Effector memory CD4-positive, alpha-beta T cell (primary cell): ENCODE results near the gene TBX19.

Experiments
- DNase-seq, 3 donors: peaks; one replicate each; pipeline ENCODE4 v3.0.0-alpha.2; 2020
- H3K27ac ChIP-seq: 2 replicates; pipeline ENCODE4 v1.7.0; 2013; ENCODE audit warnings: mild to moderate bottlenecking, low read length, moderate library complexity; ENCODE audit not compliant: insufficient read depth, poor library complexity, severe bottlenecking
- H3K27me3 ChIP-seq: replicated peaks from 2 replicates; pipeline ENCODE4 v1.7.0; 2013; ENCODE audit warnings: mild to moderate bottlenecking, low read length; ENCODE audit not compliant: insufficient read depth, control insufficient read depth, poor library complexity, severe bottlenecking
- H3K36me3 ChIP-seq: 2 replicates; pipeline ENCODE4 v1.7.0; 2013; ENCODE audit warnings: mild to moderate bottlenecking, low read length, moderate library complexity; ENCODE audit not compliant: control insufficient read depth, insufficient read depth
- H3K4me1 ChIP-seq: 2 replicates; pipeline ENCODE4 v1.7.0; 2013; ENCODE audit warnings: low read length, mild to moderate bottlenecking; ENCODE audit not compliant: control insufficient read depth, insufficient read depth, poor library complexity, severe bottlenecking
- H3K4me3 ChIP-seq: 2 replicates; pipeline ENCODE4 v1.7.0; 2013; ENCODE audit warnings: low read length, low read depth, mild to moderate bottlenecking; ENCODE audit not compliant: insufficient read depth, poor library complexity, severe bottlenecking
- H3K9me3 ChIP-seq: 2 replicates; pipeline ENCODE4 v1.7.0; 2013; ENCODE audit warnings: mild to moderate bottlenecking, low read length, moderate library complexity; ENCODE audit not compliant: control insufficient read depth

Gene TBX19

DNA sequence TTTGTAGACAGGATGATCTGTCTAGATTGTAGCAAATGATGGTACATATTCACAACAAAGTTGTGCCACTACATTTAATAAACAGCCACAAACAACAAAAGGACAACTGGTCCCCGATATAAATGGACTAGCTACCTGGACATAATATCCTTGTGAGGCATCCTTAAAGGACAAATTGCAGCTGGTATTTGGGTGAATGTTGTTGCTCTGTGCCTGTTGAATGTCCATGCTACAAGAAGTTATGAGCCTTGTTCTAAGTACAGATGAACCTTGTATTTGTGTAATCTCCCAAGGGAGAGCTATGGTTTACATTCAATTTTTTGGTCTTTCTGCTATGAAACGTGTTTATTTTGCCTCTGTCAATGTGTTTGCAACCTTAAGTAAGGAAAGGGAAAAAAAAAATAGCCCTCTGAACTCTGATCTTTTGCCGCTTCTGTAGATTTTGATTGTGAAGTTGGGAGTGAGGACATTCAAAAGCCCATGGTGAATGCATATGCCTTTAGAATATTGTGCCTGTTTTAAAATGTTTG lies 28.4 kb upstream of the TBX19 start:
- Histone ChIP-seq H3K4me1 (no peaks in the 10 kb centered on the region), H3K27me3 (no peaks in the 10 kb centered on the region), H3K27ac (no peak overlapping the region), H3K36me3 (peaks cover 14% of the 10 kb centered on the region), H3K9me3 (no peaks in the 10 kb centered on the region), H3K4me3 (no peak overlapping the region)
- no peak for DNase-seq

GRCh38 chr1:168256164-168256563 lies 24.5 kb upstream of the TBX19 start:
- no peak for DNase-seq

DNA sequence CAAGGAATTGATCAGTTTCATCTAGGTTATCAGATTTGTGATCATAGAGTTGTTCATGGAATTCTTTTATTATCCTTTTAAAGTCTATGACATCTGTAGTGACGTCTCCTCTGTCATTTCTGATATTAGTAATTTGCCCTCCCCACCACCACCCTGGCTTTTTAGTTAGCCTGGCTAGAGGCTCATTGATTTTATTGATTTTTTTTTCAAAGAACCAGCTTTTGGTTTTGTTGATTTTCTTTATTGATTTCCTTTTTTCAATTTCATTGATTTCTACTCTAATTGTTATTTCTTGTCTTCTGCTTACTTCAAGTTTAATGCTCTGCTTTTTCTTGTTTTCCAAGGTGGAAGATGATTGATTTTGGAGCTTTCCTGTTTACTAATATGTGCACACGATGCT lies 23.3 kb upstream of the TBX19 start:
- Histone ChIP-seq H3K27me3 (no peaks in the 10 kb centered on the region), H3K4me1 (no peaks in the 10 kb centered on the region), H3K4me3 (no peak overlapping the region), H3K9me3 (no peaks in the 10 kb centered on the region), H3K27ac (no peak overlapping the region), H3K36me3 (peaks cover 4% of the 10 kb centered on the region)
- DNase-seq = no peak

More at GRCh38 chr1:168256164-168256563, 24.5 kb upstream of the TBX19 start:
- H3K4me1 ChIP-seq = no peaks in the 10 kb centered on the region
- no peaks in the 10 kb centered on the region for H3K9me3 ChIP-seq
- H3K27ac ChIP-seq = no peak overlapping the region
- no peaks in the 10 kb centered on the region for H3K27me3 ChIP-seq
- H3K36me3 ChIP-seq = peaks cover 4% of the 10 kb centered on the region
- no peak overlapping the region for H3K4me3 ChIP-seq

GRCh38 chr1:168259567-168259966 lies 21.1 kb upstream of the TBX19 start:
- DNase-seq = no peak
- H3K36me3 ChIP-seq = peaks cover 4% of the 10 kb centered on the region
- H3K27me3 ChIP-seq = no peaks in the 10 kb centered on the region
- no peaks in the 10 kb centered on the region for H3K4me1 ChIP-seq
- H3K9me3 ChIP-seq = no peaks in the 10 kb centered on the region
- no peak overlapping the region for H3K27ac ChIP-seq
- no peak overlapping the region for H3K4me3 ChIP-seq

DNA sequence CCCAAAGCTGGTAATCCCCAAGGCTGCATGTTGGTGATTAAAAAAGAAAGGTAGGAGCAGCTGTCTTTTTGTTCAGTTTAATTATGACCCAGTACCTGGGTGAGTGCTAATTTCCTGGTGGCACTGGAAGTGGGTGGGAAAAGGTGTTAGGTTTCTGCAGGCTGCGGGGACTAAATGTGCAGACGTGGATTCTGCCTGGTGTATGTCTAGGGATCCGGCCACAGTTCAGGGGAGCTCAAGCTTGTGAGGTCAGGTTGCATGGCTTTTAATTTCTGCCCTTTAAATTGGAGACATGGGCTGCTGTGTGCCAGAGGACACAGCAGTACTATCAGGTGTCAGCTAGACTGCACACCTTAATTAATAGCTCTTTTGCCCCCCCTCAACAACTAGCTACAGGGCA lies 20.3 kb upstream of the TBX19 start:
- Histone ChIP-seq H3K9me3 (no peaks in the 10 kb centered on the region), H3K36me3 (no peaks in the 10 kb centered on the region), H3K27ac (no peak overlapping the region), H3K4me3 (no peak overlapping the region), H3K4me1 (no peaks in the 10 kb centered on the region), H3K27me3 (no peaks in the 10 kb centered on the region)
- DNase-seq = no peak

GRCh38 chr1:168261390-168261789 lies 19.3 kb upstream of the TBX19 start:
- H3K36me3 ChIP-seq = no peaks in the 10 kb centered on the region
- H3K9me3 ChIP-seq = no peaks in the 10 kb centered on the region
- no peaks in the 10 kb centered on the region for H3K27me3 ChIP-seq
- DNase-seq = no peak
- H3K4me1 ChIP-seq = no peaks in the 10 kb centered on the region
- no peak overlapping the region for H3K27ac ChIP-seq
- H3K4me3 ChIP-seq = no peak overlapping the region

DNA sequence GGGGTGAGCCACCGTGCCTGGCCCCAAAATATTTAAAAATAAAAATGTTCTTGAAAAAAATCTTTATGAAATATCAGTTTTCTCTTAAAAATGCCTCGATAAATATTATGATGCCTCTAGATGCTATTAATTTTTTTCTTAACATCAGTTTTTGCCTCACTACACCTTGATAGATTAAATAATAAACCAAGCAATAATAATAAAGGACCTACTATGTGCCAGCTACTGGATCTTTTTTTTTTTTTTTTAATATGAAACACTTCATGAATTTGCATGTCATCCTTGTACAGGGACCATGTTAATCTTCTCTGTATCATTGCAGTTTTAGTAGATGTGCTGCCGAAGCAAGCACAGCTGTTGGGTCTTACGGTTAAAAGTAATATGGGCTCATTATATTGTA lies 17.5 kb upstream of the TBX19 start:
- H3K36me3 ChIP-seq = no peaks in the 10 kb centered on the region
- no peak for DNase-seq

DNA sequence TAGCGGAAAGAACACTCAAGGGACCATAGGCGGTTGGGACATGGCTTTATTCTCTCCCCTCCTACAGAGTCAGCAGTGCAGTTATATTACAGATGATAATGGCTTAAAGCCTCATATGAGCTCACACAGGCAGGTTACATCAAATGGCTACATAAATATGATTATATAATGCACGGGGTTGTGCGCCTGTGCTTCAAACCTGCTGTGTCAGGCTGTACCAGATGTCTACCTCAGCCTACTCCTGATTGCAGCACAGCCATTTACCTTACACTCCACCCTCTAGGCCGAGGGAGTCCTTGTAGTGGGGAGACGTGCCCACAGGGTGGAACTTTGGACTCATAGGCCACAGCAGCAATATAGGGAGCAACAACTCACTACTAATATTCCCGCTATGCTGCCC lies 16.4 kb upstream of the TBX19 start:
- no peak overlapping the region for H3K27ac ChIP-seq
- H3K4me3 ChIP-seq = no peak overlapping the region
- H3K36me3 ChIP-seq = no peaks in the 10 kb centered on the region
- no peaks in the 10 kb centered on the region for H3K27me3 ChIP-seq
- DNase-seq = no peak
- no peaks in the 10 kb centered on the region for H3K4me1 ChIP-seq
- no peaks in the 10 kb centered on the region for H3K9me3 ChIP-seq

More for the DNA sequence above, 17.5 kb upstream of the TBX19 start:
- no peak overlapping the region for H3K4me3 ChIP-seq
- H3K27ac ChIP-seq = no peak overlapping the region
- H3K9me3 ChIP-seq = no peaks in the 10 kb centered on the region
- no peaks in the 10 kb centered on the region for H3K4me1 ChIP-seq
- no peaks in the 10 kb centered on the region for H3K27me3 ChIP-seq

- no peak overlapping the region for H3K27ac ChIP-seq
- DNase-seq = no peak
- no peak overlapping the region for H3K4me3 ChIP-seq
- no peaks in the 10 kb centered on the region for H3K9me3 ChIP-seq
- no peaks in the 10 kb centered on the region for H3K27me3 ChIP-seq
- H3K36me3 ChIP-seq = no peaks in the 10 kb centered on the region
- no peaks in the 10 kb centered on the region for H3K4me1 ChIP-seq
These were observed 15.1 kb upstream of the TBX19 start for GRCh38 chr1:168265596-168265995.

DNA sequence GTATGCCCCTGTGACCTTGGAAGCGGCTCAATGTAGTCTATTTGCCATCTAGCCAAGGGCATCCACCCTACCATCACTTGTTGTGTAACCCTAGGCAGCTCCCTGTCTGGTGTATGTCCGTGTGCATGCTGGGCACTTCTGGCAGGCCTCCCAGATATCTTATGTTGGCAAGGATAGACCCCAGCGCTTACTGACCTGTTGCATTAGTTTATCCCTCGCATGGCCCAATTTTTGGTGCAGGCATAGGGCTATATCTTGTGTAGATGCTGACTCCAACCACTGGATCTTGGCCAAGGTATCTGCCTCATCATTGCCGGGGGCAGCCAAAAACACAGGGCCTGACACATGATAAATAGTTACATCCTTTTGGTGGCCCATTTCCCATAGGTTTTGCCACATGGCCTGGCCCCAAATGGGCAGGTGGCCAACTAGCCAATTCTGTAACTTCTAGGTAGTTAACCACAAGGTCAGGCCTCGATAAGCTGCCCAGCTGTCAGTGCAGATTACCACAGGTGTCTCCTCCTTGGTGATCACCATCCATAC lies 14.0 kb upstream of the TBX19 start:
- no peak for DNase-seq
- Histone ChIP-seq H3K9me3 (no peaks in the 10 kb centered on the region), H3K36me3 (no peaks in the 10 kb centered on the region), H3K4me1 (no peaks in the 10 kb centered on the region), H3K4me3 (no peak overlapping the region), H3K27me3 (no peaks in the 10 kb centered on the region), H3K27ac (no peak overlapping the region)
